HG03460 (cell line): ENCODE results near the gene AGTR1.
A peak's percentile ranks its signal among the peaks of the same experiment; 100 is the strongest.
"Not testable (repeated sequence)": the region's sequence is repeated elsewhere in the genome, so short reads cannot be mapped to it uniquely, and the experiment has no call there.

Experiments used
- ATAC-seq: cut with Tn5 transposase; IDR thresholded peaks from one replicate; pipeline ENCODE4 v1.9.1; 2021; ENCODE audit not compliant: unreplicated experiment

Gene AGTR1

DNA sequence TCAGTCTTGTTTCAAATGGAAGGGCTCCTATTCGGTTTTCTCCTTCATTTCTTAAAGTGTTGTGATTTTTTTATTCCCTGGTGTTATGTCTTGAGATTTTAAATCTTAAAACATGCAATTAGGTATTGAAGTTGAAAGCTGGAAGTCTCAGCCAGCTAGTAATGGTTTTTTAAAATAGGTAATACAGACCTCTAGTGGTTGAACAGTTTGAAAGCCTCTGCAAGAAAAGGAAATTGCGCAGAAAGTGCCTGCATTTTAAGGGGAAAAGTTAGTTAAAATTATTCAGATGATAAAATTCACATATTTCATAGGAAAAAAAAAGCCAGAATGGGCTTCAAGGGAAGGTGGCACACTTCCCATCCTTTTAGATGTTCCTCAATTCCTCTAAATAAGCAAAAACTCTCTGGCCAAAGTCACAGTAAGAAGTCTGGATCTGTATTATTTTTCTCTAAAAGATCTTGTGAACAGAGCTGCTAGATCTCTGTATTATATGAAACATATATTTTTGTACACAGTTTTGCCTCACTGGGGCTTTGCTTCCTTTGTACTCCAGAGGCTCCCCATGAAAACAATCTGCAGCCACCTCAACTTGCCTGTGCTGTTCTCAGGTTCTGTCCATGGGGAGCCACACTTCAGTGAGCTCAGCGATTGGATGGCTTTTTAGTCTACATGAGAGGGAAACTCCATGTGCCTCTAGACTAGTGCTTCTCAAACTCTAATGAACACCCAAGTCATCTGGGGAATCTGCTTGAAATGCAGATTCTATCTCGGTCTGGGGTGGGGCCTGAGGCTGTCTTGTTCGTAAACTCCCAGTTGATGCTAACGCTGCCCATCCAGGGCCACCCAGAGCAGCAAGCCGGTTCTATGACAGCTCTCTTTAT lies 21.5 kb downstream of the AGTR1 start:
- ATAC-seq, result no peak

DNA sequence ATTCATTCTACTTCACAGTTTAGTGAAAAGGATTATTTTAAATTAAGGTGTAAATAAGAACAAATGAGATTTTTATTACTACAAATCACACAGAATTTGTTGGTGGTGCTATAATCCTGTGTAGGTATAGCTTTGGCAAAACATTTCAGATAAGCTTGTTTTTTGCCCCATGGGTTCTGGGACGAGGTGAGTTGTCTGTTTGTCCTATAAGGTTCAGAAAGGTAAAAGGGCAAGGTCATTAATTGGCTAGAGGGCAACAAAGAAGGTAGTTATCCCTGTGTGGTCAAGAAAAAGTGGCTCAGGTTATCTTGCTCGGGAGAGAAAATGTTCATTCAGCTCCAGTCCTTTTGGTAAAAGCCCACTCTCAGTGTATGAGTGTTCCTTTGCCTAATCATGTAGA lies 23.2 kb downstream of the AGTR1 start:
- no peak for ATAC-seq

DNA sequence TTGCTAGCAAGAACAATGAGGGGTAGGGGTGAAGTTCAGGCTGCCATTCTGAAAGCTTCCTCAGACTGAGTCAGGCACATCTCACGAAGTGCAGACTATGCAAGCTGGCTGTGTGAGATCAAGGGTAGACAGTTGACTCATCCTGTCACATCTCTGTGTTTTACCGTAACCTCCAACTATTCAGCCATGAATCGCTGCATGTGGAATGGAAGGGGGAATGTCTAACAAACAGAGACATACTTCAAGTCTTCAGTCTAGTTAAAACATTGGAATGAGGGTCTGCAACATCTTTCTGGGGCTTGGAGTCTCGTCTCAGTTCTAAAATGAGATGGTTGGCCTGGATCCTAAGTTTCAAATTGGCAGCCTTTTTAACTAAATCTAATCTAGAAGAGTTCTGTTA lies 25.9 kb downstream of the AGTR1 start:
- ATAC-seq, result no peak

DNA sequence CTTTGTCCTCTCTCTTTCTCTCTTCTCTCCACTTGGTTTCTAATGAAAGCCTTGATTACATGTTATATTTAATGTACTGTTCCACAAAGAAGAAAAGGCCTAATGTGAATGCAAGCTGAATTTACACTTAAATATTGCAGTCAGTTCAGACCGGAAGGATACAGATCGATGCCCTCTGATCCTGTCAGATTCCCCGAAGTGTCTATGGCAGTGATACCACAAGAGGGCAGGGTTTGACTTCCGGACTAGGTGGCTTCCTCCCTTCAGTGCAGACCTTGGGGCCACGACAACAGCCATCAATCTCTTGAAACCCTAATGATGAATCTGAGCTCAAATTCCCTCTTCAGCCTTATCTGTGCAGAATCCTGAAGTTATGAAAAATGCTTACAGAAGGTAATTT lies 29.5 kb downstream of the AGTR1 start:
- peak; percentile 90 for ATAC-seq

DNA sequence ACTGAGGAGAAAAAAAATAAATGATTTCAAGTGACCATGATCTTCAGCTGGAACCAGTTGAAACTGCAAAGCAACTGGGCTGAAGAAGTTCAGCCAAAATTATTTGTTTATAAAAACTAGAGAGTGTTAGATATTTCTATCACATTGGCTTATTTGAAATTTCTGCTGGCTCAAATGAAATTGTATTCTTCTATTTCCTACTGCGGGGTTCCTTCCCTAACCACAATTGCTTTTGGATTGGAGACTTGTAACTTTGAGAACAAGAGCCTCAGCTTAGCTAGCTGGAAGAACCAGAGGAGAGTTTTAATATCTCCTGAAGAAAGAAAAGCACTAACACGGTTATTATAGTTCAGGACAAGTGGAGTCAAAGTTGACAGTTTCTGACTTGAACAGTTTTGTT lies 31.1 kb downstream of the AGTR1 start:
- ATAC-seq, result no peak

DNA sequence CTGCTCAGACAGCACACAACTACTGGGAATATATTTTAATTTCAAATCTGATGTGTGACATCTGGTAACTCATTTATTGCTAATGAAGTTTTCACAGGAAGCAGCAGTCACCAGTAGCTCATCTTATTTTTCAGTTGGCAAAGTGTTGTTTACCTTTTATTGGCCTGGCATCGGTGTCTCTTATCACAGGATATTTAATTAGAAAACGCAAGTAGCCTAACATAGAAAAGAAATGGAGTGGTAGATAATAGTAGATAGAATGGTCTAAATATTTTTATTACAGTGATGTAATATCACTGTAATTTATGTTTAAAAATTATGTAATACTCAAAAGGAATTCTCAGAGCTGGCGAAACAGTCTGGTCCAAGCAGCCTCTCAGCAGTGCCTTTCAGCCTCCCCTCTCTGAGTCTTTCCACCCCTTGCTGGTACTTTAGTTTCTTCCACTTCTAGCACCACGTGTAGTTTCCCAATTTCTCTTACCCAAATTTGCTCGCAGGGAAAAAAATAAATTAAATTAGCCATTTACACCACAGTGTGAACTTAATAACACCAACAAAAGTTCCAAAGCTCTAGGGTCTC lies 31.9 kb downstream of the AGTR1 start:
- ATAC-seq, result no peak

DNA sequence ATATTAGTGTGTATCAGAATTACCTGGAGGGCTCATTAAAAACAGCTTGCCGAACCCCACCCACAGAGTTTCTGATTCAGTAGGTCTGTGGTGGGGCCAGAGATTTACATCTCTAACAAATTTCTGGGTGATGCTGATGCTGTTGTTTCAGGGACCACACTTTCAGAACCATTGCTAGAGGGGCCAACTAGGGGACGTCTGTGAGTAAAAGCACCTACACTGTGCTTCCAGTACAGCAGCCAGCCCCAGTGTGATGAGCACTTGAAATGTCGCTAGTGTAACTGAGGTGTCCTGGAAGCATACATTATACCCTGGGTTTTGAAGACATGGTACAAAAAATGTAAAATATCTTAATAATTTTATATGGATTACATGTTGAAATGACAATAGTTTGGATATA lies 33.0 kb downstream of the AGTR1 start:
- no peak for ATAC-seq

DNA sequence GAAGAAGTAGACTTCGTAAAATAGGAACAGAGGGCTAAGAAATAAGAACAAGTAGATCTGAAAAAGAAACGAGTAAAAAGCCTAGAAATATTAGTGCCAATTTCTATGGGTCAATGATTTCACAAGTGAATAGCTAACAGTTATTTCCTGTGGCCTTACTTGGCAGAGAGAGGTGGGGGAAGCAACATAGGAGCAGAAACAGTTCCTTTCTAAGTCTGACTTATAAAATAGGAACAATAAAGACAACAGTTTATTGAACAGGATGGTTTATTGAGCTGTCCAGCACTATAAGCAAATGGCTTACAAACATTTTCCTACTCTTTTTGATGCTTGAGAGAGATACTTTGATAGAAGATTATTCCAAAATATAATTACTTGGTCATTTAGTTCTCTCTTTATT lies 37.9 kb downstream of the AGTR1 start:
- ATAC-seq, result no peak

DNA sequence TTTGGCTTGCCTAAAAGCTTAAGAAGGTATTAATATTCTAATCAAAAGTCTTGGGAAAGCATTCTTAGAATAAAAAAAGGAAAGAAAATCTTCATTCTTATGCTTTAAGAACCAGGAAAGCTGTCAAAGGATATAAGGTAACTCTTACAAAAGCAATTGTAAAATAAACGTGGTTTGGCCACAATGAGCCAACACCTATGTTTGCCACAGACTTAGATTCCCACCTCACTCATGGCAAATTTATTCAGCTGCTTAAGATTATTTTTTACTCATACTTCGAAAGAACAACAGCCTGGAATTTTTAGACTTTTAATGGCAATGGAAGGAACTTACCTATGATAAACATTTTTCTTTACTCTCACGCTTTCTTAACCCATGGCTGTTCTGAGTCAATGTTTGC lies 38.4 kb downstream of the AGTR1 start:
- ATAC-seq, result no peak

DNA sequence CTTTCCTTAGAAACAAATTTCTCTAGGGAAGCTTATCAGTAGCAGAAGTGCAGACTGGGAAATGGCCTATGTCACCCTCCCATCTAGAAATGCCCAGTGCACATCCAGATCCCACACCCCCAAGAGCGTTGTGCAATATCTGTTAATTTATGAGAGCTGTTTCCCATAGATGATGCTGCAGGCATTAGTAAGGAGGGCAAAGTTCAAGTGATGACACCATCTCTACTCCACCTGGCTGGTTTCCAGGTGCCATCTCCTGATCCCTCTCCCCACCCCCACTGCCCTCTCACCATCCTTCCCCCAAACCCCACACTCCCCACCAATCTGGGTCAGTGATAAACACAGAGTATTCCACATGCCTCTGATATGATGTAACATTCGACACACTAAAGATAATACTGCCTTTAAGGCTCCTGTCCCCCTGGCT lies 39.4 kb downstream of the AGTR1 start:
- no peak for ATAC-seq

DNA sequence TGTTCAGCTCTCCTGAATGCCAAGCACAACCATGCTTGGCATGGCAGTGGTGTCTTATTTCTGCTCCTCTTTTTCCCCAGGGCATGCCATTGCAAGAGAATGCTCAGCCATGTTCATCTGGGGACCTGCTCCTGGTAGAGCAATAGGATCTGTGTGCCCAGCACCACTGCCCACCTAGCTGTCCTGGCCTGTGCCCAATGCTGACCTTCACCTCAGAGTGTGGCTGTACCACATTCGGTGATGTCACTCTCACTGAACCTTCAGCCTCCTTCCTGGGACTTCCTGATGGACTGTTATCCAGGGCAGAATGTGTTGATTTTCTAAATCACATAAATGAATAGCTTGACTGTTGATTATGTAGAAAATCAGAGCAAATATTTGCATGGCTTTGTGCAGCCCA lies 42.0 kb downstream of the AGTR1 start:
- ATAC-seq, result no peak

DNA sequence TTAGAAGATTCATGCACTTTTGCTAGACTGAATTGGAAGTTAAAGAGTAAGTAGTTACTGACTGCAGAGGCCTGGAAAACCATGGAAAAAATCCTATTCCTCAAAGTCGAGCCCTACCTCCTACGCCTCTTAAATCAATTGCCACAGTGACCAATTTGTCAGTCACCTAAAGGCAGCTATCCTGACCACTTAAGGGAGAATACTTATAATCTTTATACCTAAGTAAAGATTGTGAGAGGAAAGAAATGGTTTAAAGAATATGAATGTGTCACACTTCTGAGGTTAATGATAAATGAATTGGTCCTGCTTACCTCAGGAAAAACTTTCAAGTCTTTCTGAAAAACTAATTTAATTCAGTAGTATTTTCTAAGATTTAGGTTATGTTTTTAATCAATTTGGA lies 42.6 kb downstream of the AGTR1 start:
- ATAC-seq, result no peak

DNA sequence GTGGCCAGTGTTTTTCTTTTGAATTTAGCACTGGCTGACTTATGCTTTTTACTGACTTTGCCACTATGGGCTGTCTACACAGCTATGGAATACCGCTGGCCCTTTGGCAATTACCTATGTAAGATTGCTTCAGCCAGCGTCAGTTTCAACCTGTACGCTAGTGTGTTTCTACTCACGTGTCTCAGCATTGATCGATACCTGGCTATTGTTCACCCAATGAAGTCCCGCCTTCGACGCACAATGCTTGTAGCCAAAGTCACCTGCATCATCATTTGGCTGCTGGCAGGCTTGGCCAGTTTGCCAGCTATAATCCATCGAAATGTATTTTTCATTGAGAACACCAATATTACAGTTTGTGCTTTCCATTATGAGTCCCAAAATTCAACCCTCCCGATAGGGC lies 43.5 kb downstream of the AGTR1 start:
- ATAC-seq, result no peak

DNA sequence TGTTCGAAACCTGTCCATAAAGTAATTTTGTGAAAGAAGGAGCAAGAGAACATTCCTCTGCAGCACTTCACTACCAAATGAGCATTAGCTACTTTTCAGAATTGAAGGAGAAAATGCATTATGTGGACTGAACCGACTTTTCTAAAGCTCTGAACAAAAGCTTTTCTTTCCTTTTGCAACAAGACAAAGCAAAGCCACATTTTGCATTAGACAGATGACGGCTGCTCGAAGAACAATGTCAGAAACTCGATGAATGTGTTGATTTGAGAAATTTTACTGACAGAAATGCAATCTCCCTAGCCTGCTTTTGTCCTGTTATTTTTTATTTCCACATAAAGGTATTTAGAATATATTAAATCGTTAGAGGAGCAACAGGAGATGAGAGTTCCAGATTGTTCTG lies 44.4 kb downstream of the AGTR1 start:
- no peak for ATAC-seq

DNA sequence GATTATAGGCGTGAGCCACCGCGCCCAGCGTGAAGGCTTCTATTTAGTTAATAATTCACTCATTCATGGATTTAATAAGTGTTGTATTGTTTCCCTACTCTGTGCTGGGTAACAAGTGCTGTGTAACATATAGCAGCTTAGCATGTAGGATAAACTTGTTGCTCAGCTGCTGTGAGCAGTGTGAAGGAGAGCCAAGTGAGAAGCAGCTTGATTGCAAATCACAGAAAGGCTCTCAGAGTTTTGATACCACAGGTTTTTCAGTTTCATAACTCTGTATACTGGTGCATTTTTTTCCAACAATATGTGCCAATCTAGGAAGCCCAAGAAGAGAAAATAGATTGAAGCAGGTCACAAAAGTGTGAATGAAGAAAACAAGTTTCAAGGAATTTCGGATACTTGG lies 48.4 kb downstream of the AGTR1 start:
- no peak for ATAC-seq

DNA sequence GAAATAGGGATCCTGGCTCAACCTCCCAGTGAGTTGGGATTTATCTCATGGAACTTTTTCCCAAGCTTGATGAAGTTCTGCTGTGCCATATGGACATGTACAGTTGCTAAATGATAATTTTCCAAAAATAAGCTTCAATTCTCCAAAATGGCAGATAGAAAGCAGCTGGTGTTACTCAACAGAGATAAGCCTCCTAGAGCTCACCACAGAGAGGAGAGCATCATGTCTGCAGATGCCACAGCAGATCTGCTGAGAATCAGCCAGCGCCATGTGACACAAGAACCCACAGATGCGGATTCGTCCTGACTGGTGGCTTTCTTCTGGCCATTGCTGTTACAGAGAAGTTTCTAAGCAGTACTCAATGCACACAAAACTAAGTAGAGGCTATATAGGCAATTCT lies 50.6 kb downstream of the AGTR1 start:
- ATAC-seq, result no peak

DNA sequence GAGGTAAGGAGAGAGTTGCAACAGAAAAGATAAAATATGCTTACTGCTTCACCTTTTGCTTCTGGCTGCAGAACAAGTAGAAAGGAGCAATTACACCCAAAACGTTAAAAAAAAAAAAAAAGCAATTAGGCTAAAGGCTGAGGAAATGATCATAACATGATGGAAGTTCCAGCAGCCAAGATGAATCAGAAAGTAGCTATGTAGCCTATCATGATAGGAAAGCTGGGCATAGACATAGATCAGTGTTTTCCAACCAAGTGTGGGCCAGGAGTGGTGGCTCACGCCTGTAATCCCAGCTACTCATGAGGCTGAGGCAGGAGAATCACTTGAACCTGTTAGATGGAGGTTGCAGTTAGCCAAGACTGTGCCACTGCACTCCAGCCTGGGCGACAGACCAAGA lies 52.6 kb downstream of the AGTR1 start:
- no peak for ATAC-seq

DNA sequence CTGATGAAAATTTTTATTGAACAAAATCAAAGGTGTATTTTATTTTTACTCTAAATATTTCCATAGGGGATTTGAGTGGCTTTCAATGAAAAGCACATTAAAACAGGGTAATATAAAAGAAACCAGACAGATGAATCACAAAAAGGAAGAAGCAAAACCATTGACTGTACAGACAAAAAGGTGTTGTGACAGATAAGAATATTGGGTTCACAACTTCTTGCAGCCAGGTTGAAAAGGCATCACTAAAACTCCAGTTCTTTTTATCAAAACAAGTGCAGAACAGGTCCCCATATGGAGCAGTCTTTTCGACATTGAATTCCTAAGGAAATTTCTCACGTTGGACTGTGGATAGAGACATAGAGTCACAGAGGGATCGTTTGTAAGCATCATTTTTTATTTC lies 53.8 kb downstream of the AGTR1 start:
- no peak for ATAC-seq

DNA sequence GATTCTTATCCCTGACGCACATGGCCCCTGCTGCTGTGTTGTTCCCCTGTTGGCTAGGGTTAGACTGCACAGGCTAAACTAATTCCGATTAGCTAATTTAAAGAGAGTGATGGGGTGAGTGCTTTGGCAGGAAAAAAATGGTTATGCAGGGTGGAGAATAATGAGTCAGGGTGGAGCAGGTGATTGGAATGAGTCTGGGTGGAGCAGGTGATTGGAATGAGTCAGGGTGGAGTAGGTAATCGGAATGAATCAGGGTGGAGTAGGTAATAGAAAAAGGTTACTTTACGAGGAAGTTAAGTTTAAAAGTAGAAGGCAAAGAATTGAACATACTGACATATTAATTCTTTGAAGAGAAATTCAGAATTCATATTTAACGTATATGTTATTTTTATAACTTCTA lies 55.7 kb downstream of the AGTR1 start:
- not testable (repeated sequence) for ATAC-seq

DNA sequence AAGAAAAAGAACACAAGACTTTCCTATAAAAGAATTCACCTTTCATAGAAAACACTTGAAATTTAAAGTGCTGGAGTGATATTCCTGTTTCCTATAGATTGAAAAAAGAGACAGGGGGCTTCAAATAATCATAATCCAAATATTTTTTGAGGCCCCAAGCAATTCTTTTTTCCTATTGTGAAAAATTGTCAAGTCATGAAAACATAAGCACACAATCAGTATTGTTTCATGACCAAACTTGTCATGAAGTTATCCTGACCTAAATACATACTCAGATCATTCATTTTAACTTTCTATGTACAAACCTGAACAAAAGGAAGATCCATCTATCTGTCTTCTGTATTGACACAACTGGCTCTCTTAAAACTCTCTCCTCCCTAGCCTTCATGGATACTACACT lies 57.9 kb downstream of the AGTR1 start:
- no peak for ATAC-seq

DNA sequence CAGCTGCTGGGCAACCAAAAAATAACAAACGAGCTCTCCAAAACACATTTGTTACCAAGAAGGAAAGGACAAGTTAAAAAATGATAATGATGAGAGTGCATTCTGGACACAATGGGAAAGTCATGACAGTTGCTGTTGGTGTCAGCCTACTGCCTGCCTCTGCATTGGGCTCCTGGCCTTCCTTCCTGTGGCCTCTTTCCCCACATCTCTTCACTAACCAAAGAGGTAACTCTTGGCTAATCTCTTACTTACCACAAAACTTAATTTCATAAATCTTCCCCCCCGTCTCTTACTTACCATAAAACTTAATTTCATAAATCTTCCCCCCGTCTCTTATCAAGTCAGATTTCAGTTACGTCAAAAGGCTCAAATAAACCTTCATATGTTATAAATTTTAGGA lies 58.6 kb downstream of the AGTR1 start:
- no peak for ATAC-seq

DNA sequence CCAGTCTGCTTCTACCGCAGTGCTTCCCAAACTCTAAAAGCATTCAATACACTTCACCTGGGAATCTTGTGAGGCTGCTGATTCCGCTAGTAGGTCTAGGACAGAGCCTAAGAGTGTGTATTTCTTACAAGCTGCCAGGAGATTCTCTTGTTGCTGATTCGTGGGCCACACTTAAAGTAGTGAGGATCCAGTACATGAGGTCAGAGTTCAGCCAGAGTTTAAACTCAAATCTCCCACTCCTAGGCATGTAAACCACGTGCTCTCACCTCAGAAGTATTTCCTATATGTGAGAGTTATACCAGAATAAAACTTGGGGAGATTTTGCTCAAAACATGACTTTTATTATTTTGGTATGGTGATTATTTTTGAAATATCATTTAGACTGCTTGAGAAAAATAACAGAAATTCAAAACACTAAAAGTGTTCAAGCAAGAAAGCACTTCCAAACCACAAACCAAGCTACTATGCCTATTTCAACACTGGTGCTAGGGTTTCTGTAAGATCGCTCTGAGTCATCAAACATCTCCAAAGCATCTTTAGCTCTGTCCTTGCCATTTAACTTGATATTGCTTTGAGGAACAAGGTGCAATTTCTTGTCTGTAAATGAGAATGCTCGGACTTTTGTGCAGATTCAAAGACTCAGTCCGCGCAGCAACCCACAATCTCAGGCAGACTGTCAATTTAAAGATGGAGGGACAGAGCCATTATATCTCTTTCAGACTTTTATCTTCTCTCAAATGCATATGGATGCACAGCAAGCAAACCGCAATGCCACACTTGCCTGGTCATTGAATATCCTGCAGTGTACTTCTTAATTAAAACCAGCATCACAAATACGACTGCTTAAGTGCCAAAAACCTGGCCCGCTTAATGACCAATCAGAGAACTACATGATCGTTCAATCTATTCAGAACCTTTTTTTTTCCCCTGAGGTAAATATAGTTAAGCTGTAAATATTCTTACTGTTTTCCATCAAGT lies 59.8 kb downstream of the AGTR1 start:
- no peak for ATAC-seq
